AG09319 (cell line): ENCODE measurements around the gene RNF126.

ENCODE experiments used
- DNase-seq: peaks from one replicate; pipeline ENCODE4 v3.0.0-alpha.2; 2010; ENCODE audit warnings: low read depth; ENCODE audit errors: extremely low read depth
- TF ChIP-seq, protein P1 (sequence below): IDR thresholded peaks from 2 replicates; pipeline ENCODE4 v1.5.1; 2011; ENCODE audit warnings: low read depth, mild to moderate bottlenecking, inconsistent platforms, low read length, moderate library complexity

The RNF126 gene

DNA sequence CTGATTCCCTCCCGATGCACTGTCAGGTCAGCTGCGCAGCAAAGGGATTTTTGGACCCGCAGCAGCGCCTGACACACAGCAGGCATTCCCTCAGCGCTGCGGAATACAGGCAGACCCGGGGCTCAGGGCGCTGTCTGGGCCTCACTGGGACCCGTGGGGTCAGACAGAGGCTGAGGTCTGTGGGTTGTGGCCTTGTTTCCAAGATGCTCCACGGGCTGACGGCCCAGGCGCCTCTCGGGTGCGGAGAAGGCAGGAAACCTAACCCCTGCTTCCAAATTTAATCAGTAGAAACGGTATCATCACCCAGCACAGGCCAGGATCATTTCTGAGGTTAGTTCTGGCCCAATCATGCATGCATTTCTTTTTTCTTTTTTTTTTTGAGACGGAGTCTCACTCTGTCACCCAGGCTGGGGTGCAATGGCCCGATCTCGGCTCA, 686 bp upstream of the RNF126 start:
- TF ChIP-seq, protein P1, sequence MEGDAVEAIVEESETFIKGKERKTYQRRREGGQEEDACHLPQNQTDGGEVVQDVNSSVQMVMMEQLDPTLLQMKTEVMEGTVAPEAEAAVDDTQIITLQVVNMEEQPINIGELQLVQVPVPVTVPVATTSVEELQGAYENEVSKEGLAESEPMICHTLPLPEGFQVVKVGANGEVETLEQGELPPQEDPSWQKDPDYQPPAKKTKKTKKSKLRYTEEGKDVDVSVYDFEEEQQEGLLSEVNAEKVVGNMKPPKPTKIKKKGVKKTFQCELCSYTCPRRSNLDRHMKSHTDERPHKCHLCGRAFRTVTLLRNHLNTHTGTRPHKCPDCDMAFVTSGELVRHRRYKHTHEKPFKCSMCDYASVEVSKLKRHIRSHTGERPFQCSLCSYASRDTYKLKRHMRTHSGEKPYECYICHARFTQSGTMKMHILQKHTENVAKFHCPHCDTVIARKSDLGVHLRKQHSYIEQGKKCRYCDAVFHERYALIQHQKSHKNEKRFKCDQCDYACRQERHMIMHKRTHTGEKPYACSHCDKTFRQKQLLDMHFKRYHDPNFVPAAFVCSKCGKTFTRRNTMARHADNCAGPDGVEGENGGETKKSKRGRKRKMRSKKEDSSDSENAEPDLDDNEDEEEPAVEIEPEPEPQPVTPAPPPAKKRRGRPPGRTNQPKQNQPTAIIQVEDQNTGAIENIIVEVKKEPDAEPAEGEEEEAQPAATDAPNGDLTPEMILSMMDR: no peak
- DNase-seq: no peak

DNA sequence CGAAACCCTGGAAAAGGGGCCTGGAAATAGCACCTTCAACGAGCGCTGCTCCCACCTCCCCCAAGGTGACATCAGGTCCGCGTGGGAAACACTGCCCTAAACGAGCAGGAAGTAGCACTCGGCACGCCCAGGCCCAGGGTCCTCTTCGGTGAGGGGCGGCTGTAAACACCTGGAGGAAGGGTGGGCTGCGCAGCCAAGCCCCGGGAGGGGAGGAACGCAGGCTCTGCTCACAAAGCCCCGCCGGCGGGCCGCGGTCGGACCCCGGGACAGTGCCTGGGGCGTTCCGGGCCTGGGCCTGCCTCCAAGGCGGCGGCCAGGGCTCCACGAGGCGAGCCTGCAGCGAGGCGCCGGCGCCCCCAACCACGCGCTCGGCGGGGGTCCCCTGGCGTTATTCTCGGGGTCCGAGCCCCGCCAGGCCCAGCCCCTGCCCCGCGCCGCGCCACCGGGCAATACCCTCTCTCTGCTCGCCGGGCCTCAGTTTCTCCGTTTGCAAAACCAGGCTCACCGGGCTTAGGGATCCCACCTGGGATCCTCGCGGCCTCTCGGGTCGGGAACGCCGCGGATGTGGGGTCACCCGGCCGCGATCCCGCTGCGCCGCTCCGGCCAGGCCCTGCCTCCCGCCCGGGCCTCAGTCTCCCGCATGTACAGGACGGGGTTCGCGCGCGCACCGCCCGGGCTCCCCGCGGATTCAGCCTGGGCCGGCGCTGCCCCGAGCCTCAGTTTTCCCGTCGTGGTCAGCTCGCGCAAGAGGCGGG, 630 bp downstream of the RNF126 start:
- TF ChIP-seq, protein P1: no peak
- DNase-seq: no peak

DNA sequence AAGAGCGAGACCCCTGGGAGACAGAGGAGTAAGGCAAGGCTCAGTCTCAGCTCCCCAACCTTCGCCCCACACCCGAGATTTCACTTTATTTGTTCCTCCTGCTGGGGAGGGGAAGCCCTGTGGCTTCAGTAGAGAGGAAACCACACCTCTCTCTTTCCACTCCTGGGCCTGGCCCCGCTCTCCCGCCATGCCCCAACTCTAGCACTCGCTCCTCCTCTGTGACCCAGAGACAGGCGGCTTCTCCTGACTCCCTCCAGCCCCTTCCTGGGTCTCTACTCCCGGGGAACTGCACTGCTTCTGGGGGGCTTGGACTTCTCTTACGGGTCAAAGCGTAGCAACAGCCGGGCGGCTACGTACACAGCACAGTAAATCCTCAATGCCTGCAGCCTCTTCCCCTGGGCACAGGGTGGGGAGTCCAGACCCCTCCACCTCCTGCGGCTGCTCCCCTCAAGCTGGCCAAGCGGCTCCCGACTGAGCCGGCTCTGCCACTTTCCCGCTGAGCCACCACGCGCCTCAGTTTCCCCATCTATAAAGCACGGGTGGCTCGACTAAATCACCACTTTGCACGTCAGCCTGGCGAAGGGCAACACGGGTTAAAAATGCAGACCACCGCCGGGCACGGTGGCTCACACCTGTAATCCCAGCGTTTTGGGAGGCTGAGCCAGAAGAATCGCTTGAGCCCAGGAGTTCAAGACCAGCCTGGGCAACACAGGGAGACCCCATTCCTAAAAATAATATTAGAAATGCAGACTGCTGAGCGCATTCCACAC, 1.4 kb downstream of the RNF126 start:
- DNase-seq: no peak
- TF ChIP-seq, protein P1: no peak

DNA sequence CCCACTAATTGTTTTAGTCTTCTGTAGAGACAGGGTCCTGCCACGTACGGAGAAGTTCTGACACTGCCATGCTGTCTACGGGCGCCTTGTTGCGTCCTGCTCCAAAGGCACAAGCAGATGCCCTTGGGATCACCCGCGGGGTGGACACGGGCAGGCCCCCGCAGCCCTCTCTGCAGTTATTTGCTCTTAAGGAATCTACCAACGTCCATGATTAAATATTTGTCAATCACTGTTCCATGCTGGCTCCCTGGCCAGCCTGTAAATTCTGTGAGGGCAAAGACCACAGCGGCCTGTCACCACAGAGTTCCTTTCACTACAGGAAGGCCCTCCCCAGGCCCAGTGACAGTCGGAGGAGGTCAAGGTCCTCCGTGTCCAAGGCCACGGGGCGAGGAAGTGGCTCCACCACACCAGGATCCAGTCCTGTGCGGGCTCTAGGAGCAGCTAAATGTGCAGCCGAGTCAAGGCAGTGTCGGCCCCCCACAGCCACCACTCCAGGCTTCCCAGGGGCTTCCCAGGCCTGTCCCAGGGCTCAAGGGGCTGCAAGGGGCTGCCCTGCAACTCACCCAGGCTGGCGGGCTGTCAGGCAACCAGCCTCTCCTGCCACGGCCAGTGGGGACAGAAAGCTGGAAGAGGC, 2.1 kb downstream of the RNF126 start:
- no peak for DNase-seq
- TF ChIP-seq, protein P1: no peak

DNA sequence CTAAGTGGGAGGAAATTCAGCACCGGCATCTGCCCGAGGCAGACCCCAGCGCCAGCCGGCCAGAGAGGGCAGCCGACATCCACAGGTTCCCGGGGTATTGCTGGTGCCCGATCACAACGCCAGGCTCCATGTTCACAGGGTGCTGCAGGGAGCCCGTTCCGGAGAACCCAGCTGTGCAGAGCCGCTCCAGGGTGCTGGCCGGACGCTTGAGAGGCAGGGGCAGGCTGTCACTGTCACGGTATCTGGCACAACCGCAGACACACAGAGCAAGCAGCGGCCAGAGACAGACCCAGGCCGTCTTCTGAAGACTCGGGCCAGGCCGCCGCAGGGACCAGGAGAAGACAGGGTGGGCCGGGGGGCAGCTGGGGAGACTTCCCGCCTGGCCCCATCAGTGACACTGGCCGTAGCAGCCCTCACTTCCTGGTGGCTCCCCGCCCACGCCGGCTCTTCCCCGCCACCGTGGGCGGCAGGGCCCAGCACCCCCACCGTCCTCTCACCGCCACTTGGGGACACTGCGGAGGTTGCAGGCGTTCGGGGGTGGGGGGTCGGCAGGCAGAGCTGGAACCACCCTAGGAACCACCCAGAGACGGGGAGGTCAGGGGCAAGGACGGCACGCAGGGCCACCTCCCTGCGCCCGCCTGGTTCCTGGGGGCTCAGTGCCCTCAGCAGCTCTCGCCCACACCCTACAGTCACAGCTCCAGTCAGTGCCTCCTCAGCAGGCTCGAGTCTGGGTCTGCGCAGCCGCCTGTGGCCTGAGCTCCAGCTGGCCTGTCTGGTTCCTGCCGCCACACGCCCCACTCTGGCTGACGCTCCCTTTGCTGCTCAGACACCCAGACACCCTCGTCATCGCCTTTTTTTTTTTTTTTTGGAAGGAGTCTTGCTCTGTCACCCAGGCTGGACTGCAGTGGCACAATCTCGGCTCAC, 3.8 kb downstream of the RNF126 start:
- DNase-seq: no peak
- TF ChIP-seq, protein P1: no peak

DNA sequence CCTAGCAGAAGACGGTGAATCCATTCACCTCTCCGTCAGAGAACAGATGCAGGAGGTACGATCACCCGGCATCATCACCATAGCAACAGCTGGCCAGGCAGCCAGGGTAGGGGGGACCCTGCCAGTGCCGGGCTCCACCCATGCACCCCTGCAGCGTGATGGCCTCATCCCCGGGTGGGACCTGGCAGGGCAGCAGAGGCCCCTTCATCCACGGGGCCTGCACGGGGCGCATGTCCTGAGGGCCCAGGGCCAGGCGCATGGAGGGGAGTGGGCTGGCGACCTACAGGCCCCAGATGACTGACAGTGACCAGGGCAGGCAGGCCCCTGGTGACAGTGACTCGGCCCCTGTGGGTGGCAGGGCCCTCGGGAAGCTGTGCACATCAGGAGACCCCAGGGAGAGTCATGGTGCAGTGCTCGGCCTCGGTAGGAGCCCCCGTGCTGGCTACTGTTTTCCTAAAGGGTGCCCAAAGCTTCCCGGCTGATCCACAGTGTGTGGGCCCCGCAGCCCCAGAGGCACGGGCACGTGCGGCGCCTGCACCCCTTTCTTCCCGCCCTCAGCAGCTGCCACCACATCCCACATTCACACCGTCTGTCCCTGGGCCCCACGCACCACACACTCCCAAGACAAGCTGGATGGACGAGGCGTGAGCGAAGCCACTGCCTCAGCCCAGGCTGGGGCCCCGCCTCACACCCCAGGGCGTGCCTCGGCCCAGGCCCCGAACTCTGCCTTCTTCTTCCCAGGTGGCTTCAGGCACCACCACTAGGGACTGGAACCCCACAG, 4.8 kb downstream of the RNF126 start:
- TF ChIP-seq, protein P1: no peak

More for the DNA sequence above, 4.8 kb downstream of the RNF126 start:
- DNase-seq: no peak
